ENCODE measurements around the gene KRABD2.

KRABD2 gene

DNA sequence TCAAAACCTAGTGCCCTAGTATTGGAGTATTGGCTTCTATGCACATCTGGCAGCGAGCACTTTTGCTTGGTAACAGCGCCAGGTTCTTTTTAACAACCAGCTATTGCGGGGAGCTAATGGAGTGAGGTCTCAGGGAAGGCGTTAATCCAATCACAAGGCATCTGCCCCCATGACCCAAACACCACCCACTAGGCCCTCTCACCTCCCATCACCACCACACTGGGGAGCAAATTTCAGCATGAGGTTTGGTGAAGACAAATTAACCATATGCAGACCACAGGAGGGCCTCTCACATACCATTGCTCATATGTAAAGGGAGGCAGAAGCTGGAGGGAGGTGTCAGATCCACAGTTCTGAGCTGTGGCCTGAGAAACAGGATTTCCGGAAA lies 37.8 kb downstream of the KRABD2 start:
- Histone ChIP-seq H3K27me3 (replicated peaks; ENCODE audit: control insufficient read depth, insufficient read depth, low read length) (peaks cover 4% of the 10 kb centered on the region), H3K36me3 (ENCODE audit: control insufficient read depth, insufficient read depth, low read length, severe bottlenecking) (no peaks in the 10 kb centered on the region), H3K4me3 (ENCODE audit: low read length) (no peak overlapping the region), H3K9me3 (ENCODE audit: control insufficient read depth, low read length) (no peaks in the 10 kb centered on the region), H3K4me1 (ENCODE audit: control insufficient read depth, insufficient read depth, low read length) (peaks cover 10% of the 10 kb centered on the region), H3K9ac (ENCODE audit: low read length) (no peak overlapping the region)
- DNase-seq (ENCODE audit: low read depth): no peak

DNA sequence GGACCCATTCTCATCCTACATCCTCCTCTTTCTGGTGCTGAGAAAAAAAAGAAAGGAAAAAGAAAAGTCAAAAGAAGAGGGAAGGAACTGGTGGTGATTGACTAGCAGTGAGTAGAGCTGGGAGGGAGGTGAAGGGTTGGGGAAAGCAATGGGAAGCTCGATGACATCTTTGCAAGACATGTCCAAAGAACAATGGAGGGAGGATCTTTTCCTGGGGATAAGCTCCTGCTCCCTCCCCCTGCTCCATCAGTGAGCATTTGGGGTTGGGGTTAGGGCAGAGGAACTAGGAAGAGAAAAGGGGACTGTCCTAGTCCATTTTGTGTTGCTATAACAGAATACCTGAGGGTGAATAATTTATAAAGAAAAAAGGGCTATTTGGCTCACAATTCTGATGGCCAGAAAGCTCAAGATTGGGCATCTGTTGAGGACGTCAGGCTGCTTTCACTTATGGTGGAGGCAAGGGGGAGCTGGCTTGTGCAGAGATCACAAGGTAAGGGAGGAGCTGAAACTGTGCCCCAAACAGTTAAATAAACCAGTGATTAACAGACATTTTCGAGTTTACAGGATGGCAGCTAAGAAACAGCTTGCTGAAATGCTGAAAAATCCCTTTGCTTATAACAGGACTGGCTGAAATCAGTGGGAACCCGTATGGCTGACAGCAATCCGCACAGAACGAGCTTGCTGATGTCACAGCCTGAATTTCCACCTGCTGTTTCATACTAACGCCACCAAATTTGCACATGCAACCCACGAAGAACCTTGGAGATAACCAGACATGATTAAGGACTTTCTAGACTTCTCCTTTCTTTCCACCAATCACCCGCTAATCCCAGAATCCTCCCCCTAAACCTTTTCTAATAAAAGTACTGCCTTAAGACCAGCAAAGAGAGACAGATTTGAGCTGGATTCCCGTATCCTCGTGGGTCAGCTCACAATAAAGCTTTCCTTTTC lies 38.4 kb downstream of the KRABD2 start:
- Histone ChIP-seq H3K27me3 (replicated peaks; ENCODE audit: control insufficient read depth, insufficient read depth, low read length) (peaks cover 4% of the 10 kb centered on the region), H3K36me3 (ENCODE audit: control insufficient read depth, insufficient read depth, low read length, severe bottlenecking) (no peaks in the 10 kb centered on the region), H3K9me3 (ENCODE audit: control insufficient read depth, low read length) (no peaks in the 10 kb centered on the region), H3K4me1 (ENCODE audit: control insufficient read depth, insufficient read depth, low read length) (peaks cover 10% of the 10 kb centered on the region), H3K9ac (ENCODE audit: low read length) (peak overlapping the region; percentile 8), H3K4me3 (ENCODE audit: low read length) (peak overlapping the region; percentile 58)
- no peak for DNase-seq (ENCODE audit: low read depth)

DNA sequence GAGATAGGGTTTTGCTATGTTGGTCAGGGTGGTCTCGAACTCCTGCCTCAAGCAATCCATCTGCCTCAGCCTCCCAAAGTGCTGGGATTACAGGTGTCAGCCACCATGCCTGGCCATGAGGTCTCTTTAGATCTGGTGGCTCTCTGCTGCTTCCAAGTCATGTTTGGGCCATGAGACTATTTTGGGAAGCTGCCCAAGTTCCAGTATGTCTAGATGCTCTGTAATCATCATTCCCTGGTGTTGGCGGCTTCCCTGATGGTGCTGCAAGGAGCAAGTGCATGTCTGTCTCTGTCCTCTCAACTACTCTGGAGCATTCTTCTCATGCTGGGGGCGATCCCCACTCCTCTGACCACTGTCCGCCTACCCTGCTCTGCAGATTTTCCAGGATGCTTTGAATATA lies 43.2 kb downstream of the KRABD2 start:
- no peaks in the 10 kb centered on the region for H3K36me3 ChIP-seq (ENCODE audit: control insufficient read depth, insufficient read depth, low read length, severe bottlenecking)
- no peaks in the 10 kb centered on the region for H3K27me3 ChIP-seq (replicated peaks; ENCODE audit: control insufficient read depth, insufficient read depth, low read length)
- peaks cover 4% of the 10 kb centered on the region for H3K4me1 ChIP-seq (ENCODE audit: control insufficient read depth, insufficient read depth, low read length)
- H3K9ac ChIP-seq (ENCODE audit: low read length): no peak overlapping the region
- no peak overlapping the region for H3K4me3 ChIP-seq (ENCODE audit: low read length)
- DNase-seq (ENCODE audit: low read depth): no peak
- H3K9me3 ChIP-seq (ENCODE audit: control insufficient read depth, low read length): no peaks in the 10 kb centered on the region

DNA sequence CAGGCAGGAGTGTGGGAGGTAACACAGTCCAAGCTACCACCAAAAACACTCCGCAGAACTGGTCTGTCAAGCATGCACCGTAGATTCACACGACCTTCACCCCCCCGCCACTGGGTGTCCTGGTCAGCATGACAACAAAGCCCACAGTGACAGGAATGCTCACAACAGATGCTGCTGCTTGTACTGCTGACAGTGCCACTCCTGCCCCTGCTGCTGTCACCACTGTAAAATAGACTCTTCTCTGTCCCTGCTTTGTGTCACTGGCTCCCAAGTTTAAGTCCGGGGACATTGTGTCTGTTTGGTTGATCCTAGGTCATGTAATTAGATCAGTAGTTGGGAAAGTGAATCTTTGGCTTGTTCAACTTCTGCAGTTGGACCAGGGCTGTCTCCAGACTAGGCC lies 43.8 kb downstream of the KRABD2 start:
- H3K27me3 ChIP-seq (replicated peaks; ENCODE audit: control insufficient read depth, insufficient read depth, low read length): no peaks in the 10 kb centered on the region

DNA sequence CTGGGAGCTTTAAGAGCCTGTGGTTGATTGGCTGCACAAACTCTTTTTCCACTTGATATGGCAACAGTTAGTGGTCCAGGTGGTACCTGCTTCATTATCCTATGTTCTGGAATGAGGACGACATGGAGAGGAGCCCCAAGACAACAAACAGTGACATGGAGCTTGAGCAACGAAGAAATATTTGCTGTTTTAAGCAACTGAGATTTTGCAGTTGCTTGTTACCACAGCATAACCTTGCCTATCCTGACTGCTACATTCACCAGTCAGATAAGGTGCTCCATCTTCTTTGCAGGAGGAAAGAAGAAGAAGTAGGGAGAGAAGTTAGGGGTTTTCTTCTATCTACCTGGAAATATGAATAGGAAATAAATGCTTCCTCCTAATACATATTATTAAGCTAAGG lies 44.4 kb downstream of the KRABD2 start:
- no peaks in the 10 kb centered on the region for H3K36me3 ChIP-seq (ENCODE audit: control insufficient read depth, insufficient read depth, low read length, severe bottlenecking)
- DNase-seq (ENCODE audit: low read depth): no peak
- no peaks in the 10 kb centered on the region for H3K9me3 ChIP-seq (ENCODE audit: control insufficient read depth, low read length)
- no peaks in the 10 kb centered on the region for H3K27me3 ChIP-seq (replicated peaks; ENCODE audit: control insufficient read depth, insufficient read depth, low read length)
- H3K4me1 ChIP-seq (ENCODE audit: control insufficient read depth, insufficient read depth, low read length): peaks cover 2% of the 10 kb centered on the region
- no peak overlapping the region for H3K9ac ChIP-seq (ENCODE audit: low read length)
- H3K4me3 ChIP-seq (ENCODE audit: low read length): no peak overlapping the region

More for the DNA sequence above, 43.8 kb downstream of the KRABD2 start:
- DNase-seq (ENCODE audit: low read depth): no peak
- no peaks in the 10 kb centered on the region for H3K36me3 ChIP-seq (ENCODE audit: control insufficient read depth, insufficient read depth, low read length, severe bottlenecking)
- H3K9me3 ChIP-seq (ENCODE audit: control insufficient read depth, low read length): no peaks in the 10 kb centered on the region
- no peaks in the 10 kb centered on the region for H3K4me1 ChIP-seq (ENCODE audit: control insufficient read depth, insufficient read depth, low read length)
- H3K4me3 ChIP-seq (ENCODE audit: low read length): no peak overlapping the region
- H3K9ac ChIP-seq (ENCODE audit: low read length): no peak overlapping the region

DNA sequence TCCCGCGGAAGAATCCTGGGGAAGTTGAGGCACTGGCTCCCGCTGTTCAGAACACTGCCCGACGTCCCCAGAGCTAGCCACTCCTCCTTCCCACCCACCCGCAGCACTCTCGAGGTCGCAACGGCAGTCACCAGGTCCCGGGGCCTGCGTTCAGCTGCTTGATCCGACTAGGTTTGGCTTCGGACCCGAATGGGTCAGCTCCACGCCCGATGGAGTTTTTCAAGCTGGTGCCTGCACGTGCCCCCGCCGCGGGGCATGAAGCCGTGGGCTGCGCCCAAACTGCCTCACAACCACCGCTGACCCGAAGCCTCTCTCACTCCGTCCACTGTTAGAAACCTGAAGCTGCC lies 49.2 kb downstream of the KRABD2 start:
- Histone ChIP-seq H3K4me1 (ENCODE audit: control insufficient read depth, insufficient read depth, low read length) (peaks cover 12% of the 10 kb centered on the region), H3K9ac (ENCODE audit: low read length) (peak overlapping the region; percentile 79), H3K9me3 (ENCODE audit: control insufficient read depth, low read length) (no peaks in the 10 kb centered on the region), H3K4me3 (ENCODE audit: low read length) (peak overlapping the region; percentile 82), H3K27me3 (replicated peaks; ENCODE audit: control insufficient read depth, insufficient read depth, low read length) (peaks cover 5% of the 10 kb centered on the region), H3K36me3 (ENCODE audit: control insufficient read depth, insufficient read depth, low read length, severe bottlenecking) (no peaks in the 10 kb centered on the region)
- DNase-seq (ENCODE audit: low read depth): no peak
